Prostate gland (tissue), 2 donors: ENCODE data around the gene ZNF814. TPM values are rescaled to one million over a fixed set of nuclear protein-coding genes. Genes with fewer than 3 reads are reported as not detected.
A peak's percentile ranks its signal among the peaks of the same experiment; 100 is the strongest.
"Not testable (repeated sequence)": the region's sequence is repeated elsewhere in the genome, so short reads cannot be mapped to it uniquely, and the experiment has no call there.

Experiments used
- DNase-seq: peaks from one replicate; pipeline ENCODE4 v3.0.0-alpha.2; 2019; ENCODE audit warnings: low spot score
- H3K27ac ChIP-seq, 2 donors: fragments of 200-600 bp; sonication (generic); 2 replicates each; pipeline ENCODE4 v1.5.1; 2017 to 2019
- H3K27me3 ChIP-seq: fragments of 200-600 bp; sonication (generic); replicated peaks from 2 replicates; pipeline ENCODE4 v1.5.1; 2019; ENCODE audit not compliant: insufficient read depth
- H3K36me3 ChIP-seq, 2 donors: fragments of 200-600 bp; sonication (generic); 1 replicate in 1 of 2; 2 replicates in 1 of 2; pipeline versions ENCODE4 v1.5.1 to v1.8.1; 2017 to 2019
- H3K4me1 ChIP-seq: fragments of 200-600 bp; sonication (generic); replicated peaks from 2 replicates; pipeline ENCODE4 v1.5.1; 2019
- H3K4me3 ChIP-seq, 2 donors: fragments of 200-600 bp; sonication (generic); 2 replicates each; pipeline ENCODE4 v1.5.1; 2017 to 2019
- H3K9me3 ChIP-seq: fragments of 200-600 bp; sonication (generic); 2 replicates; pipeline ENCODE4 v1.5.1; 2017
- POLR2A ChIP-seq: fragments of 450-650 bp; IDR thresholded peaks from one replicate; pipeline ENCODE4 v1.6.1; 2016; ENCODE audit warnings: antibody characterized with exemption, mild to moderate bottlenecking
- POLR2AphosphoS5 ChIP-seq: sonication (generic); formaldehyde crosslinking; IDR thresholded peaks from one replicate; pipeline ENCODE4 v1.6.1; 2017; ENCODE audit warnings: antibody characterized with exemption
- WGBS: methylation state at CpG from one replicate; pipeline ENCODE4 v1.1.5; 2018; 5-methylcytosine and 5-hydroxymethylcytosine counted together
- intact Hi-C: fragments of 100-400 bp; cut with DNase I; formaldehyde crosslinking; loops from one replicate; pipeline ENCODE4 v1.14.2; 2022
- total RNA-seq, 2 donors: library from RNA; depleted of rRNA; stranded (reverse); fragments of >200 nt; gene quantifications; one replicate each; pipeline ENCODE4 v1.1.0, GENCODE V29; 2016
- TF ChIP-seq, protein P1 (sequence below), 4 experiments: fragments of 200-600 bp in 2 of 4; fragments of 450-650 bp in 2 of 4; sonication (generic) in 2 of 4; IDR thresholded peaks; 1 replicate in 3 of 4; 2 replicates in 1 of 4; pipeline ENCODE4 v1.5.1; 2016 to 2019; ENCODE audit warnings: antibody characterized with exemption in 4 of 4, mild to moderate bottlenecking in 2 of 4, moderate library complexity in 2 of 4

Gene ZNF814
- total RNA-seq, 2 donors from 2014 or later: 12.2 to 31.0 TPM

DNA sequence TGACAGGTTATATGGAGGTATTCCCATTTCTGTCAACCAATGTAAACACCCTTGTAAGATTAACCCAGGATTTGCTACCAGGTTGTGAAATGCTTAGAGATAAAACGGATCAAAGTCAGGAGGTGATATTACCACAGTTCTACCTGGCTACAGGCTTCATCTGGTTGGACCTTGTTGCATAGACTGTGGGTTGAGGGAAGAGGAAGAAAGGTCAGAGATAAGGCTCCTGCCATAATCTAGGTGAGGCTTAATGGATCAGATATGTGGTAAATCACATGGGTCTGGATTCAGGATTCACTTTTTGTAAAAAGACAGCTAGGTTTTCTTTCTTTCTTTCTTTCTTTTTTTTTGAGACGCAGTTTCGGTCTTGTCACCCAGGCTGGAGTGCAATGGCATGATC lies 67.3 kb downstream of the ZNF814 start:
- 88% methylated on average over 3 of the region's 3 CpGs for WGBS
- H3K27me3 ChIP-seq, H3K27ac ChIP-seq, H3K36me3 ChIP-seq, intact Hi-C loops, H3K9me3 ChIP-seq, H3K4me3 ChIP-seq, DNase-seq, H3K4me1 ChIP-seq: not testable (repeated sequence)

DNA sequence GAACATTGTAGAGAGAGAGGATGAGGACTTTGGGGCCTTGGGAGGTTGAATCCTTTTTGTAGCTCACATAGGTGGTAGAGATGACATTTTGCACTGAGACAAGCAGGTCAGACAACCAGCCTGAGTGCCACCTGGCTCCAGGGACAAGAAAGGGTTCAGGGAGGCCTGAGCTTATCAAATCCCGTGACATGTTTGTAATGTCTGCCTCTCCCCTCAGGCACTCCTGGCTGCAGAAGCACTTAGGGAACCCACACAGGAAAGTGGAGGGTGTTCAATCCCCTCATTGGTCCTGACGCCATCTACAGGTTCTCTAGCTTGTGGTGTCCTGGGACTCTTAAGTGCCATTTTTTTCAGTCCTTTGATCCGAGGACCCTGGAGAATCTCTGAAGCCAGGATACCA lies 67.7 kb downstream of the ZNF814 start:
- WGBS: 54% methylated on average over 2 of the region's 3 CpGs
- H3K4me1 ChIP-seq, H3K9me3 ChIP-seq, H3K36me3 ChIP-seq, H3K27me3 ChIP-seq, intact Hi-C loops, DNase-seq: not testable (repeated sequence)
- H3K4me3 ChIP-seq: peak overlapping the region in 1 of 2 donors; percentile 93
- peak overlapping the region in 1 of 2 donors; percentile 88 for H3K27ac ChIP-seq

DNA sequence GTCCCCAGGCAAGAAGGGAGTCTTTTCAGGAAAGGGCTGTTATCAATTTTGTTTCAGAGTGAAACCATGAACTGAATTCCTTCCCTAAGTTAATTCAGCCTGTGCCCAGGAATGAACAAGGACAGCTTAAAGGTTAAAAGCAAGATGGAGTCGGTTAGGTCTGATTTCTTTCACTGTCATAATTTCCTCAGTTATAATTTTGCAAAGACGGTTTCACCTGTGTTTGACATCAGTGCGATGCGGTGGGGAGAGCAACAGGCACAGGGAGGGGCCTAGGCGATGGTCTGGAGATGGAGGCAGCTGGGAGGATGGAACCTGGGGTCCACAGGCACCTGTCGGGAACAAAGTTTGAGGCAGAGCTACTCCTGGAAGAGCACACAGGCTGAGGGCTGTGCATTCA lies 68.2 kb downstream of the ZNF814 start:
- intact Hi-C loops: no loop called here
- no peaks in the 10 kb centered on the region for H3K36me3 ChIP-seq
- DNase-seq: no peak
- H3K27ac ChIP-seq: peak overlapping the region; percentile 83 to 88
- no peak for TF ChIP-seq POLR2AphosphoS5
- no peak for TF ChIP-seq POLR2A
- TF ChIP-seq, protein P1, sequence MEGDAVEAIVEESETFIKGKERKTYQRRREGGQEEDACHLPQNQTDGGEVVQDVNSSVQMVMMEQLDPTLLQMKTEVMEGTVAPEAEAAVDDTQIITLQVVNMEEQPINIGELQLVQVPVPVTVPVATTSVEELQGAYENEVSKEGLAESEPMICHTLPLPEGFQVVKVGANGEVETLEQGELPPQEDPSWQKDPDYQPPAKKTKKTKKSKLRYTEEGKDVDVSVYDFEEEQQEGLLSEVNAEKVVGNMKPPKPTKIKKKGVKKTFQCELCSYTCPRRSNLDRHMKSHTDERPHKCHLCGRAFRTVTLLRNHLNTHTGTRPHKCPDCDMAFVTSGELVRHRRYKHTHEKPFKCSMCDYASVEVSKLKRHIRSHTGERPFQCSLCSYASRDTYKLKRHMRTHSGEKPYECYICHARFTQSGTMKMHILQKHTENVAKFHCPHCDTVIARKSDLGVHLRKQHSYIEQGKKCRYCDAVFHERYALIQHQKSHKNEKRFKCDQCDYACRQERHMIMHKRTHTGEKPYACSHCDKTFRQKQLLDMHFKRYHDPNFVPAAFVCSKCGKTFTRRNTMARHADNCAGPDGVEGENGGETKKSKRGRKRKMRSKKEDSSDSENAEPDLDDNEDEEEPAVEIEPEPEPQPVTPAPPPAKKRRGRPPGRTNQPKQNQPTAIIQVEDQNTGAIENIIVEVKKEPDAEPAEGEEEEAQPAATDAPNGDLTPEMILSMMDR (IDR thresholded peaks at IDR 0.05): no peak
- H3K4me3 ChIP-seq: peak overlapping the region; percentile 73 to 93
- H3K27me3 ChIP-seq: no peaks in the 10 kb centered on the region
- no peaks in the 10 kb centered on the region for H3K4me1 ChIP-seq
- no peaks in the 10 kb centered on the region for H3K9me3 ChIP-seq
- whole genome bisulfite sequencing: 70% methylated on average over 6 of the region's 6 CpGs

DNA sequence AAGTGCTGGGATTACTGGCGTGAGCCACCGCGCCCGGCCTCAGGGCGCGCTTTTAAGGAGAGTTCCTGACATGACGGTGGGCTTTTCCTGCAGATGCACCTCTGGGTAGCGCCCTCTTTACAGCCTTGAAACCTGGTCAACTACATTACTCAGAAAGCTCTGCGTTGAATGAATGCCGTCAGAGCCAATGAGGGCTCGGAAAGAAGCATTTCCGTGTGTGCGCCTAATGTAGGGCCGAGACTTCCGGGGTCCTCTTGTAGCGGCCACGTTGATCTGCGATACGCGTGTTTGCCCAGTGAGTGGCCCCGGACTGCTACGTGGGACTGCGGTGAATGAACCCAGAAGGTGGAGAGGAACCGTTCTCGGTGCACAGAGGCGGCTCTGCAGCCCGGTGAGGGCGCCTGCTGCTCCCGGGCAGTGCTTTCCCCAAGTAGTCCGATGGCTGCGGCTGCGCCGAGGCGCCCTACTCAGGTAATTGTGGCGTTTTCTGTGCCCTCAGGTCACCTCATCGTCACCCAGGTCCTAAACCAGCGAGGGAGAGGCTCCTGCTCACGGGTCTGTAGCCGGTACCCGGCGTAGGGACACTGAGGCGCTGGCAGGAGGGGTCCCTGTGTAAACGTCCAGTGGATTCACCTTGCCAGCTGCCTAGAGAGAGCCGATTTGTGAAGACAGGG lies 69.2 kb downstream of the ZNF814 start:
- intact Hi-C loops: no loop called here
- TF ChIP-seq POLR2A: peak; percentile 57
- peak; percentile 95 for TF ChIP-seq POLR2AphosphoS5
- TF ChIP-seq, protein P1 (IDR thresholded peaks at IDR 0.05): peak in 2 of 4 experiments; percentile 30 to 31
- Histone ChIP-seq H3K4me3 (peak overlapping the region; percentile 73 to 93), H3K9me3 (no peaks in the 10 kb centered on the region), H3K27me3 (no peaks in the 10 kb centered on the region), H3K27ac (peak overlapping the region; percentile 83 to 88), H3K36me3 (no peaks in the 10 kb centered on the region), H3K4me1 (no peaks in the 10 kb centered on the region)
- peak; percentile 91 for DNase-seq
- under 1% methylated on average over 44 of the region's 44 CpGs for WGBS

DNA sequence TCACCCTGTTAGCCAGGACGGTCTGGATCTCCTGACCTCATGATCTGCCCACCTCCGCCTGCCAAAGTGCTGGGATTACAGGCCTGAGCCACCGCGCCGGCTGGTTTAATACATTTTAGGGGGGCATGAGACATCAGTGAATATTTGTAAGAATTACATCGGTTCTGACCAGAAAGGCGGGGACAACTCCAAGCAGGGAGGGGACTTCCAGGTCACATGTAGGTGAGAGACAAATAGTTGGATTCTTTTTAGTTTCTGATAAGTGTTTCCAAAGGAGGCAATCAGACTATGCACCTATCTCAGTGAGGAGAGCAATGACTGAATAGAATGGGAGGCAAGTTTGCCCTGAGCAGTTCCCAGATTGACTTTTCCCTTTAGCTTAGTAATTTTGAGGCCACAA lies 70.5 kb downstream of the ZNF814 start:
- Histone ChIP-seq H3K4me1 (no peaks in the 10 kb centered on the region), H3K27me3 (no peaks in the 10 kb centered on the region), H3K36me3 (no peaks in the 10 kb centered on the region), H3K27ac (no peak overlapping the region), H3K4me3 (no peak overlapping the region), H3K9me3 (no peaks in the 10 kb centered on the region)
- no peak for DNase-seq
- WGBS: 84% methylated on average over 7 of the region's 7 CpGs
- intact Hi-C loops: no loop called here
- no peak for TF ChIP-seq POLR2AphosphoS5
- no peak for TF ChIP-seq POLR2A
- TF ChIP-seq, protein P1 (IDR thresholded peaks at IDR 0.05): no peak

DNA sequence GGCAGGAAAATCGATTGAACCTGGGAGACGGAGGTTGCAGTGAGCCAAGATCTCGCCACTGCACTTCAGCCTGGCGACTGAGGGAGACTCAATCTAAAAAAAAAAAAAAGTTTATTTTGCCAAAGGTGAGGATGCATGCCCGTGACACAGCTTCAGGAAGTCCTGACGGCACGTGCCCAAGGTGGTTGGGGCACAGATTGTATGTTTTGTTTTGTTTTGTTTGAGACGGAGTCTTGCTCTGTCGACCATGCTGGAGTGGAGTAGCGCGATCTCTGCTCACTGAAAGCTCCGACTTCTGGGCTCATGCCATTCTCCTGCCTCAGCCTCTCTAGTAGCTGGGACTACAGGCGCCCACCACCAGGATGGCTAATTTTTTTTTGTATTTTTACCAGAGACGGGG lies 70.9 kb downstream of the ZNF814 start:
- no peaks in the 10 kb centered on the region for H3K36me3 ChIP-seq
- WGBS: 92% methylated on average over 14 of the region's 14 CpGs
- no peaks in the 10 kb centered on the region for H3K27me3 ChIP-seq
- no peak overlapping the region for H3K4me3 ChIP-seq
- H3K4me1 ChIP-seq: no peaks in the 10 kb centered on the region
- no peak for DNase-seq
- H3K27ac ChIP-seq: no peak overlapping the region
- TF ChIP-seq POLR2A: no peak
- intact Hi-C loops: no loop called here
- H3K9me3 ChIP-seq: no peaks in the 10 kb centered on the region
